PC-3 (cell line): ENCODE results near the gene TSPYL2. TPM values are rescaled to one million over a fixed set of nuclear protein-coding genes. Genes with fewer than 3 reads are reported as not detected.

Experiments used
- ATAC-seq: fragments of 200-7000 bp; cut with Tn5 transposase; 2 replicates; pipeline ENCODE4 v1.9.1; 2020; ENCODE audit warnings: mild to moderate bottlenecking, moderate library complexity
- BruUV-seq: library from RNA; stranded (reverse); fragments of 400-500 nt; replicated peaks from 2 replicates; lab custom pipeline; 2021; lab: Mats Ljungman, UMichigan
- CTCF ChIA-PET: fragments of 300-600 bp; sonication (Branson Sonifier 250); formaldehyde crosslinking; loops from one replicate; lab custom pipeline; 2022; ENCODE audit warnings: antibody characterized with exemption; lab: Charles Lee
- POLR2A ChIA-PET: fragments of 300-600 bp; sonication (Branson Sonifier 250); formaldehyde crosslinking; loops from one replicate; lab custom pipeline; 2022; ENCODE audit warnings: antibody characterized with exemption; ENCODE audit not compliant: unreplicated experiment; lab: Charles Lee
- DNase-seq: peaks from one replicate; pipeline ENCODE4 v3.0.0-alpha.2; 2015
- H2AFZ ChIP-seq: fragments of 300-600 bp; sonication (generic); 2 replicates; pipeline ENCODE4 v1.6.0; 2016; ENCODE audit warnings: antibody characterized with exemption, low read length
- H3F3A ChIP-seq: fragments of 300-600 bp; sonication (generic); one replicate; pipeline ENCODE4 v1.6.0; 2017; ENCODE audit warnings: antibody characterized with exemption, low read length, control low read depth, mild to moderate bottlenecking; ENCODE audit not compliant: unreplicated experiment
- H3K27ac ChIP-seq: fragments of 300-600 bp; sonication (generic); 2 replicates; pipeline ENCODE4 v1.5.1; 2016; ENCODE audit warnings: mild to moderate bottlenecking, low read length
- H3K27me3 ChIP-seq: fragments of 300-600 bp; sonication (generic); 2 replicates; pipeline ENCODE4 v1.6.1; 2016; ENCODE audit warnings: low read length, mixed read lengths
- H3K36me3 ChIP-seq: fragments of 300-600 bp; sonication (generic); 2 replicates; pipeline ENCODE4 v1.6.1; 2016; ENCODE audit warnings: low read depth, mixed run types, low read length, mixed read lengths
- H3K4me1 ChIP-seq: fragments of 300-600 bp; sonication (generic); 2 replicates; pipeline ENCODE4 v1.5.1; 2016; ENCODE audit warnings: low read length; ENCODE audit not compliant: insufficient read depth
- H3K4me2 ChIP-seq: fragments of 300-600 bp; sonication (generic); 2 replicates; pipeline ENCODE4 v1.6.0; 2016; ENCODE audit warnings: low read length
- H3K4me3 ChIP-seq: fragments of 300-600 bp; sonication (generic); 2 replicates; pipeline ENCODE4 v1.5.1; 2016; ENCODE audit warnings: mild to moderate bottlenecking, low read length, mixed read lengths
- H3K79me2 ChIP-seq: fragments of 300-600 bp; sonication (generic); 2 replicates; pipeline ENCODE4 v1.6.1; 2017; ENCODE audit warnings: low read length, mixed read lengths
- H3K9ac ChIP-seq: fragments of 300-600 bp; sonication (generic); 2 replicates; pipeline ENCODE4 v1.6.0; 2016; ENCODE audit warnings: mild to moderate bottlenecking, low read length
- H3K9me2 ChIP-seq: fragments of 300-600 bp; sonication (generic); replicated peaks from 2 replicates; pipeline ENCODE4 v1.6.1; 2016; ENCODE audit warnings: mixed run types, low read length, mixed read lengths
- H3K9me3 ChIP-seq: fragments of 300-600 bp; sonication (generic); 2 replicates; pipeline ENCODE4 v1.6.1; 2016; ENCODE audit warnings: low read length, mixed read lengths
- H4K20me1 ChIP-seq: fragments of 300-600 bp; sonication (generic); 2 replicates; pipeline ENCODE4 v1.6.1; 2016; ENCODE audit warnings: low read length, mixed read lengths
- EZH2 ChIP-seq: fragments of 300-600 bp; sonication (generic); IDR thresholded peaks from one replicate; pipeline ENCODE4 v1.6.1; 2017; ENCODE audit warnings: antibody characterized with exemption, mild to moderate bottlenecking, low read length; ENCODE audit not compliant: unreplicated experiment
- EZH2phosphoT487 ChIP-seq: fragments of 300-600 bp; sonication (generic); IDR thresholded peaks from 2 replicates; pipeline ENCODE4 v1.6.1; 2018; ENCODE audit warnings: mild to moderate bottlenecking, antibody characterized with exemption, low read length, borderline replicate concordance
- intact Hi-C: fragments of 100-400 bp; cut with micrococcal nuclease; formaldehyde crosslinking; loops from 2 replicates; pipeline ENCODE4 v1.9.0; 2023
- total RNA-seq: library from RNA; depleted of rRNA; stranded (reverse); fragments of >200 nt; gene quantifications from 2 replicates; pipeline ENCODE4 v1.2.3, GENCODE V29; 2014
- TF ChIP-seq, protein P1 (sequence below): fragments of 300-600 bp; sonication (generic); conservative IDR thresholded peaks from 2 replicates; pipeline ENCODE4 v1.5.1; 2017; ENCODE audit warnings: antibody characterized with exemption, low read depth, mild to moderate bottlenecking, low read length

Gene TSPYL2
- total RNA-seq, 1 experiment from 2014 or later: 22.4 TPM

DNA sequence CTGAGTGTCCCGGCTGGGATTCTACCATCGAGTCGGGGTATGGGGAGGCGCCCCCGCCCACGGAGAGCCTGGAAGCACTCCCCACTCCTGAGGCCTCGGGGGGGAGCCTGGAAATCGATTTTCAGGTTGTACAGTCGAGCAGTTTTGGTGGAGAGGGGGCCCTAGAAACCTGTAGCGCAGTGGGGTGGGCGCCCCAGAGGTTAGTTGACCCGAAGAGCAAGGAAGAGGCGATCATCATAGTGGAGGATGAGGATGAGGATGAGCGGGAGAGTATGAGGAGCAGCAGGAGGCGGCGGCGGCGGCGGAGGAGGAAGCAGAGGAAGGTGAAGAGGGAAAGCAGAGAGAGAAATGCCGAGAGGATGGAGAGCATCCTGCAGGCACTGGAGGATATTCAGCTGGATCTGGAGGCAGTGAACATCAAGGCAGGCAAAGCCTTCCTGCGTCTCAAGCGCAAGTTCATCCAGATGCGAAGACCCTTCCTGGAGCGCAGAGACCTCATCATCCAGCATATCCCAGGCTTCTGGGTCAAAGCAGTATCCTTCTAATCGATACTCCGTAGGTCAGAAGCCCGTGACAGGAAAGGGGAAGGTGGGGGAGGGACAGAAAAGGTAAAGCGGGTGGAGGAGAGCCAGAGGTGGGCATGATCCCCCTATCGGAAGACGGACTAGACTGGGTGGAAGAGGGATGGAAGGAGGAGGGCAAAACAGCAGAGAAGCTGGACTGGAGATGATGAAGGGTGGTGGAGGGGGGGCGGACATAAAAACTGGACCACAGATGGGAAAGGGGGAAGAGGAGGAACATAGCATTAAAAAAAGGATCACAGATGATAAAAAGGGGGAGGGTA lies 828 bp downstream of the TSPYL2 start:
- Histone ChIP-seq H3F3A (no peaks in the 10 kb centered on the region), H3K9ac (peak overlapping the region; percentile 90), H3K27me3 (no peaks in the 10 kb centered on the region), H3K79me2 (peaks cover 23% of the 10 kb centered on the region), H3K36me3 (peaks cover 8% of the 10 kb centered on the region), H2AFZ (no peak overlapping the region), H3K4me2 (peak overlapping the region; percentile 83), H3K4me3 (peak overlapping the region; percentile 85), H3K9me2 (no peaks in the 10 kb centered on the region), H4K20me1 (peaks cover 17% of the 10 kb centered on the region), H3K27ac (no peak overlapping the region), H3K4me1 (peaks cover 2% of the 10 kb centered on the region), H3K9me3 (no peaks in the 10 kb centered on the region)
- intact Hi-C loops: no loop called here
- TSS peak; percentile 58 for BruUV-seq
- ATAC-seq: no peak
- ChIA-PET POLR2A (no interaction called here), CTCF (no interaction called here)
- TF ChIP-seq, protein P1, sequence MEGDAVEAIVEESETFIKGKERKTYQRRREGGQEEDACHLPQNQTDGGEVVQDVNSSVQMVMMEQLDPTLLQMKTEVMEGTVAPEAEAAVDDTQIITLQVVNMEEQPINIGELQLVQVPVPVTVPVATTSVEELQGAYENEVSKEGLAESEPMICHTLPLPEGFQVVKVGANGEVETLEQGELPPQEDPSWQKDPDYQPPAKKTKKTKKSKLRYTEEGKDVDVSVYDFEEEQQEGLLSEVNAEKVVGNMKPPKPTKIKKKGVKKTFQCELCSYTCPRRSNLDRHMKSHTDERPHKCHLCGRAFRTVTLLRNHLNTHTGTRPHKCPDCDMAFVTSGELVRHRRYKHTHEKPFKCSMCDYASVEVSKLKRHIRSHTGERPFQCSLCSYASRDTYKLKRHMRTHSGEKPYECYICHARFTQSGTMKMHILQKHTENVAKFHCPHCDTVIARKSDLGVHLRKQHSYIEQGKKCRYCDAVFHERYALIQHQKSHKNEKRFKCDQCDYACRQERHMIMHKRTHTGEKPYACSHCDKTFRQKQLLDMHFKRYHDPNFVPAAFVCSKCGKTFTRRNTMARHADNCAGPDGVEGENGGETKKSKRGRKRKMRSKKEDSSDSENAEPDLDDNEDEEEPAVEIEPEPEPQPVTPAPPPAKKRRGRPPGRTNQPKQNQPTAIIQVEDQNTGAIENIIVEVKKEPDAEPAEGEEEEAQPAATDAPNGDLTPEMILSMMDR: no peak
- no peak for DNase-seq

DNA sequence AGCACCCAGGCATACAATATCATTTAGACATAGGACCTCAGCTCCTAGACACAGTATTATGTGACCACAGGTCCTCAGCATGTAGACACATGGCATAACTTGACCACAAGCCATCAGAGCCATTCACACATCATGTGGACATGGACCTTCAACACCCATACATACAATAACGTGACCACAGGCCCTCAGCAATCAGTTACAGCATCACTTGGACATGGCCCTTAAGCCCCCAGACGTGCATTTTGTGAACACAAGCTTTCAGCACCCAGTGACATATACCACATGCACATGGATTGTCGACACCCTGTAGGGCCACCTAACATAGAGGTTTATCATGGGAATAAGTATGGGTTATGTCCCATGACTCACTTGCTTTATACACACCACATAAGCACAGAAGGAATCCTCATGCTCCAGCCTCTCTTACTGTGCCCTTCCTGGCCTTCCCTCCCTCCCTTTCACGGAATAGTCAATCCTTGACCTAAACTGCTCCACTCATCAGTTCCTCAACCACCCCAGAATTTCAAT lies 1.9 kb downstream of the TSPYL2 start:
- no peaks in the 10 kb centered on the region for H3K27me3 ChIP-seq
- TF ChIP-seq, protein P1: no peak
- TF ChIP-seq EZH2phosphoT487 (no peak), EZH2 (no peak)
- no peak overlapping the region for H3K27ac ChIP-seq
- intact Hi-C loops: no loop called here
- peaks cover 23% of the 10 kb centered on the region for H3K79me2 ChIP-seq
- ChIA-PET CTCF (no interaction called here), POLR2A (no interaction called here)
- no peaks in the 10 kb centered on the region for H3F3A ChIP-seq
- no peak overlapping the region for H3K9ac ChIP-seq
- ATAC-seq (no peak), DNase-seq (no peak)
- H3K4me2 ChIP-seq: peak overlapping the region; percentile 83; the same call in 1 of the 2 replicates
- no peak overlapping the region for H2AFZ ChIP-seq
- no peaks in the 10 kb centered on the region for H3K9me2 ChIP-seq
- peaks cover 10% of the 10 kb centered on the region for H3K4me1 ChIP-seq
- BruUV-seq: no TSS peak
- H3K4me3 ChIP-seq: 0 out of 2 replicates have a peak overlapping the region, but pooled peaks have one; percentile 85
- no peaks in the 10 kb centered on the region for H3K9me3 ChIP-seq
- peaks cover 17% of the 10 kb centered on the region for H4K20me1 ChIP-seq
- H3K36me3 ChIP-seq: peaks cover 8% of the 10 kb centered on the region

DNA sequence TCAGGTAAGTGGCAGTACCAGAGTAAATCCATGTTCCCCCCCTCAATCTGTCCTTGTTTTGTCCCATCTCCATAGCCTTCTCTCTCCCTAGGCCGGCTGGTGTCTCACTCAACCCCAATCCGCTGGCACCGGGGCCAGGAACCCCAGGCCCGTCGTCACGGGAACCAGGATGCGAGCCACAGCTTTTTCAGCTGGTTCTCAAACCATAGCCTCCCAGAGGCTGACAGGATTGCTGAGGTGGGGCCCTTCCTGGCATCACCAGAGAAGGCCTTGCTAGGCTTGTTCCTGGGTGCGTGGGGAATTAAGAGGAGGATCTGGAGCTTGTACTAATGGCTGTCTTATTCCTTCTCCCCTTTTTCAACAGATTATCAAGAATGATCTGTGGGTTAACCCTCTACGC lies 2.7 kb downstream of the TSPYL2 start:
- no peak for ATAC-seq
- peaks cover 8% of the 10 kb centered on the region for H3K36me3 ChIP-seq
- H2AFZ ChIP-seq: no peak overlapping the region
- no peak overlapping the region for H3K27ac ChIP-seq
- no peak overlapping the region for H3K4me2 ChIP-seq
- H4K20me1 ChIP-seq: peaks cover 17% of the 10 kb centered on the region
- no peak overlapping the region for H3K9ac ChIP-seq
- ChIA-PET POLR2A (no interaction called here), CTCF (no interaction called here)
- H3K9me2 ChIP-seq: no peaks in the 10 kb centered on the region
- H3K4me1 ChIP-seq: peaks cover 10% of the 10 kb centered on the region
- intact Hi-C loops: no loop called here
- TF ChIP-seq, protein P1: no peak
- no peak for TF ChIP-seq EZH2phosphoT487
- TF ChIP-seq EZH2: no peak
- H3K27me3 ChIP-seq: no peaks in the 10 kb centered on the region
- no peaks in the 10 kb centered on the region for H3F3A ChIP-seq
- peaks cover 23% of the 10 kb centered on the region for H3K79me2 ChIP-seq
- H3K4me3 ChIP-seq: no peak overlapping the region
- BruUV-seq: no TSS peak
- no peaks in the 10 kb centered on the region for H3K9me3 ChIP-seq
- DNase-seq: no peak
